ENCODE measurements around the gene TEDC2. TPM values are rescaled to one million over a fixed set of nuclear protein-coding genes. Genes with fewer than 3 reads are reported as not detected.

The TEDC2 gene
- total and polyA plus RNA-seq, 9 of the 15 experiments (the other 6 are each of a cell fraction or from before 2014, with no cell fraction given) = 0.75 to 57.0 (median 17.6) TPM

GRCh38 chr16:2513405-2514332 is 53.8 kb downstream of the TEDC2 start, which contains the start of gene ATP6V0C (continued):
- no peak for TF ChIP-seq ZNF407 (IDR thresholded peaks at IDR 0.05; ENCODE audit: low read depth)
- no peak for TF ChIP-seq ZNF212 (CRISPR knock-in tag; IDR thresholded peaks at IDR 0.05)
- TF ChIP-seq XRCC4 (IDR thresholded peaks at IDR 0.05; ENCODE audit: extremely low read depth, insufficient read depth, insufficient read length) = no peak
- peak; percentile 64; the same call in 1 of the 2 replicates for TF ChIP-seq ESRRA (IDR thresholded peaks at IDR 0.05; ENCODE audit: borderline replicate concordance, low read depth)
- no peak for TF ChIP-seq MAFF (IDR thresholded peaks at IDR 0.05; ENCODE audit: low read length)
- no peak for TF ChIP-seq ZC3H4 (CRISPR knock-in tag; IDR thresholded peaks at IDR 0.05; ENCODE audit: borderline replicate concordance)
- TF ChIP-seq LEF1 (IDR thresholded peaks at IDR 0.05) = no peak
- TF ChIP-seq RFX7 (CRISPR knock-in tag; IDR thresholded peaks at IDR 0.05) = no peak
- TF ChIP-seq PREB (CRISPR knock-in tag; IDR thresholded peaks at IDR 0.05) = 0 out of 2 replicates have a peak, but pooled peaks have one; percentile 83
- TF ChIP-seq HDGF (IDR thresholded peaks at IDR 0.05) = no peak
- no peak for TF ChIP-seq CREB3 (tag; conservative IDR thresholded peaks at IDR 0.05; ENCODE audit: low read depth)
- no peak for TF ChIP-seq CAMTA2 (CRISPR knock-in tag; conservative IDR thresholded peaks at IDR 0.05)
- peak; percentile 83; the same call in 1 of the 2 replicates for TF ChIP-seq AFF4 (CRISPR knock-in tag; IDR thresholded peaks at IDR 0.05)

All from K562 (cell line).